ENCODE data around the gene MDFIC. TPM values are rescaled to one million over a fixed set of nuclear protein-coding genes. Genes with fewer than 3 reads are reported as not detected.
"Not testable (repeated sequence)": the region's sequence is repeated elsewhere in the genome, so short reads cannot be mapped to it uniquely, and the experiment has no call there.

The MDFIC gene
- total RNA-seq, 4 donors from 2014 or later = 50.3 to 89.5 (median 58.1) TPM

DNA sequence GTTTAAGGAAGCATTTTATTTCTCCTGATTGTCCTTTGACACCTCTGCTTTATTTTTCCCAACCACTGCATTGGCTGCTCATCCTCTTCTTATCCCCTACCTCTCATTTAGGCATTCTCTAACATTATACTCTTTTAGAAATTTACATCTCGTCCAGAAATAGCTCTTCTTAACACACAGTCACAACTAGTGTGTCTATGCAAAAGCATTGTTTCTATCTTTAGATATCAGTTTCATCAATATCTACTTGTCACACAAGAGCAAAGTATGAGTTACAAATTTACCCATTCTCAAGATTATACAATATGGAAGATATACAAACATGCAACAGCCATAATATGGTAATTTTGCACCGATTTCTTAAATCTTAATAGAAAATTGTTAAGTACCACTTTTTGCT, 35.7 kb upstream of the MDFIC start:
- no peaks in the 10 kb centered on the region for H3K36me3 ChIP-seq
- H3K4me1 ChIP-seq = peaks cover 0 to 3% of the 10 kb centered on the region in 2 donors
- no peaks in the 10 kb centered on the region for H3K27me3 ChIP-seq
- no peak for TF ChIP-seq CTCF (IDR thresholded peaks at IDR 0.05)
- no peak overlapping the region for H3K27ac ChIP-seq
- DNase-seq = no peak
- WGBS, 2 donors = 92 to 96% methylated on average over 2 of the region's 2 CpGs
- H3K9me3 ChIP-seq = no peaks in the 10 kb centered on the region
- H3K4me3 ChIP-seq (replicated peaks in 1 of 3) = no peak overlapping the region
- intact Hi-C loops (cut with DNase I) = no loop called here

- H3K4me3 ChIP-seq (replicated peaks in 1 of 3); H3K27ac ChIP-seq; H3K9me3 ChIP-seq; H3K4me1 ChIP-seq; H3K36me3 ChIP-seq; DNase-seq; intact Hi-C loops (cut with DNase I); H3K27me3 ChIP-seq: not testable (repeated sequence)
- WGBS, 2 donors = 94 to 95% methylated on average over 3 of the region's 3 CpGs
These were observed 32.8 kb upstream of the MDFIC start for GRCh38 chr7:114889116-114889515.

DNA sequence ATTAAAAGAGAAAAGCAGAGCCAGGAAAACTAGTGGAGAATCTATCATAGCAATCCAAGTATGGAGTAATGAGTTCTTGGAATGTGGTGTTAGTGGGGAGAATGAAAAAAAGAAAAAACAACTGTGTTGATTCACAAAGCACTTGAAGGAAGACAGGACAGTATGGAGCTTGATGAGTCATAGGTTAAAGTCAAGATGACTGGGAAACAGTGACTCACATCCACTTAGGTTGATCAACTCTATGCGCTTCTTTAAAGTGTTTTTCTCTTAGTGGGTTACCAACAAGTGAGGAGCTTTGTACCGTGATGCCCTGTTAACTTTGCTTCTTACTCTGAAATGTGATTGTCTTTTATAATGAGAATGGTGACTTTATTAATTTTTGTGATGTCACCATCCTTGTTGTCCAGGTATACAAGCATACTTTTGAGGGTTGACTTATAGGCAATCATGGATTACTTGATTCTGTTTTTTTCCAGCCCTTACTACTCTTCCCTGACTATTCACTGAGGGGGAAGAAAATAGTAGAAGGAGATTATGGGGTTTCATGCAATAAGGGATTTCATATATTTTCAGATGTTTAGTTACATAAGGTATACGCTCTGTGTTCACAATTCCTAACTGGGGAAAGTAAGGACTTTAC, 32.1 kb upstream of the MDFIC start:
- H3K9me3 ChIP-seq = no peaks in the 10 kb centered on the region
- intact Hi-C loops (cut with DNase I) = no loop called here
- no peaks in the 10 kb centered on the region for H3K36me3 ChIP-seq
- no peak for DNase-seq
- H3K4me3 ChIP-seq (replicated peaks in 1 of 3) = no peak overlapping the region
- no peak for TF ChIP-seq POLR2A (IDR thresholded peaks at IDR 0.05)
- no peak for TF ChIP-seq CTCF (IDR thresholded peaks at IDR 0.05)
- no peaks in the 10 kb centered on the region for H3K4me1 ChIP-seq
- no peak overlapping the region for H3K27ac ChIP-seq
- 70 to 80% methylated on average over 3 of the region's 3 CpGs for WGBS, 2 donors
- no peaks in the 10 kb centered on the region for H3K27me3 ChIP-seq

GRCh38 chr7:114890561-114890960, 31.3 kb upstream of the MDFIC start:
- intact Hi-C loops (cut with DNase I) = no loop called here
- Histone ChIP-seq H3K27ac (no peak overlapping the region), H3K9me3 (no peaks in the 10 kb centered on the region), H3K27me3 (no peaks in the 10 kb centered on the region), H3K36me3 (no peaks in the 10 kb centered on the region), H3K4me3 (replicated peaks in 1 of 3) (no peak overlapping the region), H3K4me1 (no peaks in the 10 kb centered on the region)
- DNase-seq = no peak
- no peak for TF ChIP-seq CTCF (IDR thresholded peaks at IDR 0.05)
- no peak for TF ChIP-seq POLR2A (IDR thresholded peaks at IDR 0.05)
- WGBS, 2 donors = 93 to 96% methylated on average over 4 of the region's 4 CpGs

DNA sequence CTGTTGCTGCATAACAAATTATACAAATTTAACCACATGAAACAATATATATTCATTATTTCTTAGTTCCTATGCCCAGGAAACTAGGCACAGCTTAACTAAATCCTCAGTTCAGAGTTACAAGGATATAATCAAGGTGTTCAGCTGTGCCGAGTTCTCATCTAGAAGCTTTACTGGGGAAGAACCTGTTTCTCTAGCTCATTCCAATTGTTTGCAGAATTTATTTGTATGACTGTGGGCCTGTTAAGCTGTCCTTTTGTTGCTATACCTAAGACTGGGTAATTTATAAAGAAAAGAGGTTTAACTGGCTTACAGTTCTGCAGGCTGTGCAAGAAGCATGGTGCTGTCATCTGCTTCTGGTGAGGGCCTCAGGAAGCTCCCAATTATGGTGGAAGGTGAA, 21.8 kb upstream of the MDFIC start:
- DNase-seq = no peak
- H3K9me3 ChIP-seq = no peaks in the 10 kb centered on the region
- H3K36me3 ChIP-seq = no peaks in the 10 kb centered on the region
- H3K4me3 ChIP-seq (replicated peaks in 1 of 3) = no peak overlapping the region
- no peaks in the 10 kb centered on the region for H3K4me1 ChIP-seq
- no peak overlapping the region for H3K27ac ChIP-seq
- intact Hi-C loops (cut with DNase I) = no loop called here
- no peaks in the 10 kb centered on the region for H3K27me3 ChIP-seq
- WGBS, 2 donors = 83 to 84% methylated on average over 1 of the region's 1 CpG
- TF ChIP-seq CTCF (IDR thresholded peaks at IDR 0.05) = no peak
- TF ChIP-seq POLR2A (IDR thresholded peaks at IDR 0.05) = no peak

DNA sequence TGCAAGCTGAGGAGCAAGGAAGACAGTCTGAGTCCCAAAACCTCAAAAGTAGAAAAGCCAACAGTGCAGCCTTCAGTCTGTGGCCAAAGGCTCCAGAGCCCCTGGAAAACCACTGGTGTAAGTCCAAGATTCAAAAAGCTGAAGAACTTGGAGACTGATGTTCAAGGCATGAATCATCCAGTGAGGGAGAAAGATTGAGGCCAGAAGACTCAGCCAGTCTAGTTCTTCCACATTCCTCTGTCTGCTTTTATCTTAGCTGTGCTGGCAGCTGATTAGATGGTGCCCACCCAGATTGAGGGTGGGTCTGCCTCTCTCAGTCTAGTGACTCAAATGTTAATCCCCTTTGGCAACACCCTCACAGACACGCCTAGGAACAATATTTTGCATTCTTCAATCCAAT, 20.1 kb upstream of the MDFIC start:
- H3K4me3 ChIP-seq (replicated peaks in 1 of 3) = no peak overlapping the region
- TF ChIP-seq CTCF (IDR thresholded peaks at IDR 0.05) (no peak), POLR2A (IDR thresholded peaks at IDR 0.05) (no peak)
- no peaks in the 10 kb centered on the region for H3K36me3 ChIP-seq
- no peaks in the 10 kb centered on the region for H3K4me1 ChIP-seq
- no peak for DNase-seq
- no peaks in the 10 kb centered on the region for H3K9me3 ChIP-seq
- WGBS, 2 donors = 83 to 84% methylated on average over 1 of the region's 1 CpG
- intact Hi-C loops (cut with DNase I) = no loop called here
- no peaks in the 10 kb centered on the region for H3K27me3 ChIP-seq
- H3K27ac ChIP-seq = no peak overlapping the region

All from thyroid gland (tissue), 4 donors.